H9 (cell line): ENCODE measurements around the gene TMEM222. TPM values are rescaled to one million over a fixed set of nuclear protein-coding genes. Genes with fewer than 3 reads are reported as not detected.

ENCODE experiments used
- DNase-seq: peaks from one replicate; pipeline ENCODE4 v3.0.0-alpha.2; 2017
- H2AFZ ChIP-seq: one replicate; pipeline ENCODE4 v1.6.1; 2013; ENCODE audit warnings: mild to moderate bottlenecking, low read length, control low read depth, moderate library complexity
- H2AK5ac ChIP-seq: 2 replicates; pipeline ENCODE4 v1.6.1; 2013; ENCODE audit warnings: low read length, control low read depth, mixed read lengths; ENCODE audit not compliant: insufficient read length
- H2BK120ac ChIP-seq: one replicate; pipeline ENCODE4 v1.6.1; 2013; ENCODE audit warnings: low read depth, mild to moderate bottlenecking, low read length, control low read depth, inconsistent platforms; ENCODE audit not compliant: poor library complexity, severe bottlenecking
- H2BK12ac ChIP-seq: 2 replicates; pipeline ENCODE4 v1.6.1; 2013; ENCODE audit warnings: low read length, control low read depth, mixed read lengths, low read depth; ENCODE audit not compliant: insufficient read length
- H2BK15ac ChIP-seq: 2 replicates; pipeline ENCODE4 v1.6.1; 2013; ENCODE audit warnings: low read depth, low read length, control low read depth
- H2BK20ac ChIP-seq: one replicate; pipeline ENCODE4 v1.6.1; 2013; ENCODE audit warnings: low read depth, mild to moderate bottlenecking, low read length, control low read depth, inconsistent platforms; ENCODE audit not compliant: poor library complexity, severe bottlenecking
- H2BK5ac ChIP-seq: 2 replicates; pipeline ENCODE4 v1.6.1; 2013; ENCODE audit warnings: low read length, control low read depth, mixed read lengths; ENCODE audit not compliant: insufficient read length
- H3K14ac ChIP-seq: 2 replicates; pipeline ENCODE4 v1.6.1; 2013; ENCODE audit warnings: low read length, control low read depth; ENCODE audit not compliant: insufficient read depth
- H3K18ac ChIP-seq: 2 replicates; pipeline ENCODE4 v1.6.1; 2013; ENCODE audit warnings: low read depth, mild to moderate bottlenecking, mixed read lengths, low read length, control low read depth; ENCODE audit not compliant: insufficient read length
- H3K23ac ChIP-seq: 2 replicates; pipeline ENCODE4 v1.6.1; 2013; ENCODE audit warnings: low read length, control low read depth, mixed read lengths, low read depth; ENCODE audit not compliant: insufficient read length
- H3K23me2 ChIP-seq: 2 replicates; pipeline ENCODE4 v1.6.1; 2013; ENCODE audit warnings: low read depth, mild to moderate bottlenecking, mixed read lengths, low read length, control low read depth; ENCODE audit not compliant: insufficient read length, poor library complexity, severe bottlenecking
- H3K27ac ChIP-seq: 2 replicates; pipeline ENCODE4 v1.5.1; 2013; ENCODE audit warnings: low read length, control low read depth, mixed read lengths, low read depth; ENCODE audit not compliant: insufficient read length
- H3K27me3 ChIP-seq: 2 replicates; pipeline ENCODE4 v1.6.1; 2013; ENCODE audit warnings: low read length, control low read depth, inconsistent platforms; ENCODE audit not compliant: insufficient read depth
- H3K4ac ChIP-seq: 2 replicates; pipeline ENCODE4 v1.6.1; 2013; ENCODE audit warnings: low read depth, mild to moderate bottlenecking, control low read depth, inconsistent platforms, low read length, moderate library complexity
- H3K4me1 ChIP-seq: 2 replicates; pipeline ENCODE4 v1.6.1; 2013; ENCODE audit warnings: low read length, control low read depth, inconsistent platforms; ENCODE audit not compliant: insufficient read depth
- H3K4me2 ChIP-seq: 2 replicates; pipeline ENCODE4 v1.6.1; 2013; ENCODE audit warnings: low read length, control low read depth, mixed read lengths; ENCODE audit not compliant: insufficient read length, insufficient read depth
- H3K56ac ChIP-seq: 2 replicates; pipeline ENCODE4 v1.6.1; 2013; ENCODE audit warnings: low read depth, mild to moderate bottlenecking, mixed read lengths, low read length, control low read depth; ENCODE audit not compliant: insufficient read length
- H3K79me1 ChIP-seq: 2 replicates; pipeline ENCODE4 v1.6.1; 2013; ENCODE audit warnings: low read depth, mild to moderate bottlenecking, moderate library complexity, low read length, control low read depth, inconsistent platforms; ENCODE audit not compliant: insufficient read depth, poor library complexity, severe bottlenecking
- H3K79me2 ChIP-seq: 2 replicates; pipeline ENCODE4 v1.6.1; 2013; ENCODE audit warnings: low read length, control low read depth, inconsistent platforms; ENCODE audit not compliant: insufficient read depth
- H3K9ac ChIP-seq: 2 replicates; pipeline ENCODE4 v1.6.1; 2013; ENCODE audit warnings: low read length, control low read depth, mixed read lengths; ENCODE audit not compliant: insufficient read length; ENCODE audit errors: extremely low read depth
- H3K9me3 ChIP-seq: one replicate; pipeline ENCODE4 v1.6.1; 2013; ENCODE audit warnings: low read depth, low read length, inconsistent platforms; ENCODE audit not compliant: control insufficient read depth
- H3T11ph ChIP-seq: one replicate; pipeline ENCODE4 v1.6.1; 2013; ENCODE audit warnings: mild to moderate bottlenecking, low read length, control low read depth, inconsistent platforms
- H4K20me1 ChIP-seq: one replicate; pipeline ENCODE4 v1.6.1; 2013; ENCODE audit not compliant: control insufficient read depth, insufficient read length, insufficient read depth
- H4K5ac ChIP-seq: 2 replicates; pipeline ENCODE4 v1.6.1; 2013; ENCODE audit warnings: low read depth, mild to moderate bottlenecking, mixed read lengths, low read length, control low read depth; ENCODE audit not compliant: insufficient read length
- H4K8ac ChIP-seq: replicated peaks from 2 replicates; pipeline ENCODE4 v1.6.1; 2013; ENCODE audit warnings: low read length, control low read depth, mixed read lengths, low read depth; ENCODE audit not compliant: insufficient read length
- H4K91ac ChIP-seq: 2 replicates; pipeline ENCODE4 v1.6.1; 2013; ENCODE audit warnings: low read depth, mild to moderate bottlenecking, moderate library complexity, mixed read lengths, low read length, control low read depth; ENCODE audit not compliant: insufficient read length
- H3K27ac Mint-ChIP-seq, 3 experiments: 2 replicates in 2 of 3; 3 replicates in 1 of 3; pipeline ENCODE4 v1.8.0; 2020 to 2021; ENCODE audit warnings: mixed read lengths in 3 of 3, mild to moderate bottlenecking in 1 of 3, moderate library complexity in 1 of 3
- H3K27me3 Mint-ChIP-seq: 2 replicates; pipeline ENCODE4 v1.8.0; 2021; ENCODE audit warnings: low read depth, mild to moderate bottlenecking, moderate library complexity, mixed read lengths
- H3K36me3 Mint-ChIP-seq, 3 experiments: 2 replicates in 2 of 3; 3 replicates in 1 of 3; pipeline ENCODE4 v1.8.0; 2020 to 2021; ENCODE audit warnings: low read depth in 3 of 3, mixed read lengths in 3 of 3; ENCODE audit not compliant: insufficient read depth in 1 of 3
- H3K4me1 Mint-ChIP-seq, 2 experiments: 2 replicates each; pipeline ENCODE4 v1.8.0; 2020; ENCODE audit warnings: mixed read lengths in 2 of 2
- H3K4me3 Mint-ChIP-seq, 2 experiments: 2 replicates in 1 of 2; 3 replicates in 1 of 2; pipeline ENCODE4 v1.8.0; 2020 to 2021; ENCODE audit warnings: mild to moderate bottlenecking in 2 of 2, mixed read lengths in 2 of 2, moderate library complexity in 1 of 2
- H3K9me3 Mint-ChIP-seq, 2 experiments: 2 replicates in 1 of 2; 3 replicates in 1 of 2; pipeline ENCODE4 v1.8.0; 2020; ENCODE audit warnings: mild to moderate bottlenecking in 2 of 2, mixed read lengths in 2 of 2, moderate library complexity in 1 of 2
- WGBS: extraction: QIAGEN DNeasy Blood & Tissue Kit; methylation state at CpG from one replicate; pipeline ENCODE4 v1.1.7; 2013; ENCODE audit warnings: missing lambda C conversion rate, low lambda C conversion rate, mixed read lengths; ENCODE audit not compliant: insufficient read length; ENCODE audit errors: extremely low coverage; 5-methylcytosine and 5-hydroxymethylcytosine counted together
- total RNA-seq: library from RNA; stranded (reverse); gene quantifications from 2 replicates; pipeline ENCODE4 v1.2.1, GENCODE V29; 2021
- TF ChIP-seq, protein P1 (sequence below): fragments of 200-600 bp; sonication (generic); conservative IDR thresholded peaks from 3 replicates; pipeline ENCODE4 v1.8.0; 2021; ENCODE audit warnings: antibody characterized with exemption, mild to moderate bottlenecking

The TMEM222 gene
- total RNA-seq, 1 experiment from 2014 or later, result 36.8 TPM

DNA sequence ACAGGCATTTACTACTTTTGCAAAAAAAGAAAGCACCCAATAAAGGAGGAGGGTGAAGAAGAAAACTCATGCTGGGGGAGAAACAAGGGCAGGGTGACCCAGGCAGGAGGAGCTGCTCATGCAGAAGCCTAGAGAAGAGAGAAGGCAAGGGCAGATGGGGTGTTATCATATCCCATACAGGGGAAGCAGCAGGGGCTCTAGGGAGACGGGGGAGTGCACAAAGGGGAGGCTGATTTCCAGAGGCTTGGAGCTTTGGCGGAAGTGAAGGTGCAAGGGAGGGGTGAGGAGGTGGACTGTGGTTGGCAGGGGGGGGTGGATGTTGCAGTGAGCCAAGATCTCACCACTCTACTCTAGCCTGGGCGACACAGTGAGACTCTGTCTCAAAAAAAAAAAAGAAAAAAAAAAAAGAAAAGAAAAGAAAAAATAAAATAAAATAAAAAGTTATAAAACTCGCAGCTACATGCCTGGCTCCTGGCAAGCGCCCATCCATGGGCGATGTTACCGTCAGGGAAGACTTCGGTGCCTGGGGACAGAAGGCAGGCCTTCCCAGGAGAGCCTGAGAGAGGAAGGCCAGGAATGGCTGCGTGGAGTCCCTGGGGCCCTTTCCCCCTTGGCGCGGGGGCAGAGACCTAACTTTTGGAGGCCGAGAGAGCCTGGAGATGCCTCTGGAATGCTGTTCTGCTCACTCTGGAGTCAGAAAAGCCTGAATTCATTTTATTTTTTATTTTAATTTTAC, 56.0 kb downstream of the TMEM222 start:
- Histone ChIP-seq H3K4ac (no peak overlapping the region), H2BK5ac (no peak overlapping the region), H3K23ac (no peak overlapping the region), H3K56ac (no peak overlapping the region), H3K9ac (no peak overlapping the region), H3K4me1 (no peaks in the 10 kb centered on the region; the same call in 1 of the 2 replicates), H2AFZ (no peak overlapping the region), H4K20me1 (no peaks in the 10 kb centered on the region), H3K18ac (no peak overlapping the region), H2BK15ac (no peak overlapping the region), H3K14ac (no peak overlapping the region), H2BK120ac (no peak overlapping the region), H4K8ac (no peak overlapping the region), H3K79me2 (no peaks in the 10 kb centered on the region), H2BK12ac (no peak overlapping the region), H3K4me2 (no peak overlapping the region), H3K9me3 (no peaks in the 10 kb centered on the region), H4K5ac (no peak overlapping the region), H3K27ac (no peak overlapping the region), H3K27me3 (no peaks in the 10 kb centered on the region), H3K23me2 (peaks cover 4% of the 10 kb centered on the region), H2AK5ac (no peak overlapping the region), H3T11ph (no peak overlapping the region), H2BK20ac (no peak overlapping the region), H3K79me1 (no peaks in the 10 kb centered on the region), H4K91ac (no peak overlapping the region)
- H3K36me3 Mint-ChIP-seq, result no peaks in the 10 kb centered on the region; a peak in 1 of 7 replicates
- no peak overlapping the region for H3K4me3 Mint-ChIP-seq
- no CpG with 5 or more reads among the region's 12 CpGs for WGBS
- H3K27me3 Mint-ChIP-seq, result peaks cover 26% of the 10 kb centered on the region
- no peak for DNase-seq
- H3K9me3 Mint-ChIP-seq, result no peaks in the 10 kb centered on the region
- no peak overlapping the region for H3K27ac Mint-ChIP-seq
- H3K4me1 Mint-ChIP-seq, result peaks cover 8 to 23% of the 10 kb centered on the region in 2 experiments
- TF ChIP-seq, protein P1, sequence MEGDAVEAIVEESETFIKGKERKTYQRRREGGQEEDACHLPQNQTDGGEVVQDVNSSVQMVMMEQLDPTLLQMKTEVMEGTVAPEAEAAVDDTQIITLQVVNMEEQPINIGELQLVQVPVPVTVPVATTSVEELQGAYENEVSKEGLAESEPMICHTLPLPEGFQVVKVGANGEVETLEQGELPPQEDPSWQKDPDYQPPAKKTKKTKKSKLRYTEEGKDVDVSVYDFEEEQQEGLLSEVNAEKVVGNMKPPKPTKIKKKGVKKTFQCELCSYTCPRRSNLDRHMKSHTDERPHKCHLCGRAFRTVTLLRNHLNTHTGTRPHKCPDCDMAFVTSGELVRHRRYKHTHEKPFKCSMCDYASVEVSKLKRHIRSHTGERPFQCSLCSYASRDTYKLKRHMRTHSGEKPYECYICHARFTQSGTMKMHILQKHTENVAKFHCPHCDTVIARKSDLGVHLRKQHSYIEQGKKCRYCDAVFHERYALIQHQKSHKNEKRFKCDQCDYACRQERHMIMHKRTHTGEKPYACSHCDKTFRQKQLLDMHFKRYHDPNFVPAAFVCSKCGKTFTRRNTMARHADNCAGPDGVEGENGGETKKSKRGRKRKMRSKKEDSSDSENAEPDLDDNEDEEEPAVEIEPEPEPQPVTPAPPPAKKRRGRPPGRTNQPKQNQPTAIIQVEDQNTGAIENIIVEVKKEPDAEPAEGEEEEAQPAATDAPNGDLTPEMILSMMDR, result no peak
